NCI-H1436 (cell line): Measurements from ENCODE around the gene GPX2.
A peak's percentile ranks its signal among the peaks of the same experiment; 100 is the strongest.

Experiments
- DNase-seq: peaks from one replicate; lab custom pipeline; 2025; lab: John Stamatoyannopoulos, UW

GPX2 gene

DNA sequence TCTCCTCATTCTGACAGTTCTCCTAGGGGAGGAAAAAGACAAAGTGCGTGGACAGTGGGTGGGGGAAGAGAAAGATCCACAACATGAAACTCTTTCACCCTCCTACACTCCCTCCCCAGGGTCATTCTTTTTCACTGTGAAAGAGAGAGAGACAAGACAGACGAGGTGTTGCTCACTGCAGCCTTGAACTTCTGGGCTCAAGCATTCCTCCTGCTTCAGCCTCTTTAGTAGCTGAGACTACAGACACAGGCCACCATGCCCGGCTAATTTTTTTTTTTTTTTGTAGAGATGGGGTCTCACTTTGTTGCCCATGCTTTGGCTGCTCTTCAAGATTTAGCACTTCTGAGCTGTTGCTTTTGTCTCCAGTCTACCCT is 2.7 kb downstream of the GPX2 start:
- no peak for DNase-seq

DNA sequence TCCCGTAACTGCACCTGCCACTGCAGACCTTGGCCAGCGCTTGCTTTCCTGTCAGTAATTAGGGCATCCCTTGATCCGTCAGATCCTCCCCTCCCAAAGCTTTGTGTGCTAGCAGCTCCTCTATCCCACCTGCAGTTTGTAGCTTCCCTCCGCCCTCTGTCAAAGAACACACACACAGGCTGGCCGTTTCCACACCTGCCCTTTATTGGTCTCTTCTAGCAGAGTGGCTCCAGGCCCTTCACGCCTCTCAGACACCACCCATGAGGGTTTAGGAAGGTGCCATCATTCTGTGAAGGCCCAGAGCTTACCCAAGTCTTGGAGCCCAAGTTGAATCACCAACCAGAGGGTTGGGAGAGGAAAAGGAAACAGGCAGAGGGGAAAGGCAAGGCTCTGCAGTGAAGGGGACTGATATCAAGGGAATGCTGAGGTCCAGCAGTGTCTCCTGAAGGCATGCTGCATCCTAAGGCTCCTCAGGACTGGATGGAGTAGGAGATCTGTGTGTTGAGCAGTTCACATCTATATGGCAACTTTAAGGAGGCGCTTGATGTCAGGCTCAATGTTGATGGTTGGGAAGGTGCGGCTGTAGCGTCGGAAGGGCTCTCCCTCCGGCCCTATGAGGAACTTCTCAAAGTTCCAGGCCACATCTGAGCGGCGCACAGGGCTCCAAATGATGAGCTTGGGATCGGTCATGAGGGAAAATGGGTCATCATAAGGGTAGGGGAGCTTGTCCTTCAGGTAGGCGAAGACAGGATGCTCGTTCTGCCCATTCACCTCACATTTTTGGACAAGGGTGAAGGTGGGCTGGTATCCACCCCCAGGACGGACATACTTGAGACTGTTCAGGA is 3.4 kb downstream of the GPX2 start:
- no peak for DNase-seq

DNA sequence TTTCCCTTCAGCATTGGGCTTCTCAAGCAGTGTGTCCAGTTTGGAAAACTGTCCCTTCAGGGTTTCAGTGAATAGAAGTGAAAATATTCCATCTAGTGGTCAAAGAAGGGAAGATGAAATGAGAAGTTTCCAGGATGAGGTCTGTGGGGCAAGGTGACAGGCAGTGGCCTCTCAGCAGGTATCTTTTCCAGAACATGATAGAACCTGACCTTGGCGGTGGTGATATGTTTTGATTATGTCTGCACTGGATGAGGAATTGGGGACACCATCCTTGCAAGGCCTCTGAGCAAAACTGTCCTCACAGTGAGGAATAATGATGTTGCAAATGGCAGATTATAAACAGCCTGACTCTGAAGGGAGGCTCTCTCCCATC is 4.7 kb downstream of the GPX2 start:
- no peak for DNase-seq

DNA sequence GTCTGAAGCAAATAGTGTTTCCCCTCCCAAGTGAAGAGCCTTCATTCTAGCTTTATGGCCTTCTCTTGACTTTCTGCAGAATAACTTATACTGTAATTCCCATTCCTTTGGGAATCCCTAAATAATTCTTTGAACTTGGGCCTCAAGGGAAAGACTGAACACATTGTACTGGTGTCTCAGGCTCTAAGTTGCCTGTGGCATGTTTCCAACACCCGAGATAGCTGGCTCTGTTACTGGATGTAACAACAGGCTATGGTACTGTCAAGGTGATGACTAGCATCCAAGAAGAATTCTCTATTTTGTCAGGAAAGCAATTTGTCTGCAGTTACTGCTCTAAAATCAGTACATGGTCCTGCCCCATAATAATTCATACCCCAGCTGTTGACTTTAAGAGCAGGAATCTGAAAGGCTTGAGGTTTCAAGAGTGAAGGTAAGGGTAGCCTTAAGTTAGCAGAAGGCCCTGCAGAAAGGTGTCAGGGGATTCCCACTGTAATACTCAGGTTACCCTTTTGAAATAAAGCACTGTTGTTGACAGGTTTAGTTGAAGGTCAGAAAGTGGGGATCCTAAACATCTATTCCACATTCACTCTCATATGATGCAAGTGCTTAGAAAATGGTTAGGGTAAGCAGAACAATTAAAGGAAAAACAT is 5.2 kb downstream of the GPX2 start:
- DNase-seq, result no peak

DNA sequence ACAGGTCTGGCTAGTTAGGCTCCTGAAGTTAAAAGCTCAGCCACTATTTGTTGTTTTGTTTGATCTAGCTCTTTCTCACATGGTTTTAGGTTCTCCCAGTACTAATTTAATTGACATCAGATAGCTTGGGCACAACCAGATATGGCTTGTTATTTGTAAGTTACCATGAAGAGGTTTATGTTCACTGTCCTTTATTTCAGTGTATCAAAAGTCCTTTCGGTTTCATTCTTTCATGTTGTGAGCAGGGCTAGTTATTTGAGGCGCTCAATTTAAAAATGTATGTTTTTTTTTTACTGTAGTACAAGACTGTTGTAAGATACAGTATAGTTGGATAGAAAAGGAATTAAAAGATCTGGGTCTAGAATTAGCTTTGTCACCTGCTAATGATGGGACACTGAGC is 7.0 kb downstream of the GPX2 start:
- no peak for DNase-seq

DNA sequence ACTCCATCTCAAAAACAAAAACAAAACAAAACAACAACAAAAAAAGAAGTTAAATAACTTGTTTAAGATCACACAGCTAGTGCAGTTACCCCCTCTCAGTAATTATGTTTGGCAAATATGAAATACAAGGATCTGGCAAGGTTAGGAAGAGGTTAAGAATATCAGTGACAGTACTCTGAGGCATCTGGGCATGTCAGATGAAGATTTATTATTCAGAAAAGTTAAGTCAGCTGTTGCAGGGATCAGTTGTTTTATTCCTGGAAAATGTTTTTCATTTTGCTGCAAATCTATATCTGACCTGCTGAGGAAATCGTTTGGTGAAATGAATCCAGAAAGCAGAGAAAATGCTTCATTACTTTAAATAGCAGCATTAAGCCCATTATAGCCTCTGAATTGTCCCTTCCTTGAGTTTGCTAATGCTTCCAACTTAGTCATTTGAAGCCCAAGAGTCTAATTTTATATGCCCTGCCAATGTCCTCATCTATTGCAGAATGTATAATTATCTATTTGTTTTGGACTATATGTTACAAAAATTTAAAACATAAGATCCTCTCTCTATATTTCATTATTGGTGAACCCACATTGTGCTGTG is 8.1 kb downstream of the GPX2 start:
- DNase-seq, result no peak

DNA sequence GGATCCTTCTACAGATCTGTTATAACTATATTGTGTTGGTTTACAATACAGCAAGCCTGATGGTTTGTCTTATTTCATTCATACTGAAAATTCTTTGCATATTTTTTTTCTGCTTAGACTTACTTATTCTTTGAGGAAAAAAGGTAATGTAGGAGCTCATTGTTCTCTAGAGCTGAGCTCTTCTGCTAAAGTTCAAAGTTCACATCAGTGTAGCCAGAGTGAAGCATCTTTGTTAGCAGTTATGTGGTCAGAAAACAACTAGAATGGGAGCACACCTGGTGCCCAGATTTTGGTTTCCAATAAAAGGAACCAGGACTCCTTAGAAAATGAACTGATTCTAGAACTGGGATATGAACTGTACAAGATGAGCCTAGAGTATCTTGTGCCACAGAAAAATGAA is 10.3 kb downstream of the GPX2 start:
- no peak for DNase-seq

DNA sequence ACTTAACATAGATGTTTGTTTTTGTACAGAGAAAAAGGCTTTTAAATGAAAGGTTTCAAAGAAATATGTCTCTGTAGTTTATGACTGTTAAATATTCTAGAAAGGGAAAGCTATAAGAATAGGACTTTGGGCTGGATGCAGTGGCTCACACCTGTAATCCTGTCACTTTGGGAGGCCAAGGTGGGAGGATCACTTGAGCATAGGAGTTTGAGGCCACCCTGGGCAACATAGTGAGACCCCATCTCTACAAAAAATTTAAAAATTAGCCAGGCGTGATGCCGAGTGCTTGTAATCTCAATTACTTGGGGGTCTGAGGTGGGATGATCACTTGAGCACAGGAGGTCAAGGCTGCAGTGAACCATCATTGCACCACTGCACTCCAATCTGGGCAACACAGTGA is 11.4 kb downstream of the GPX2 start:
- no peak for DNase-seq

DNA sequence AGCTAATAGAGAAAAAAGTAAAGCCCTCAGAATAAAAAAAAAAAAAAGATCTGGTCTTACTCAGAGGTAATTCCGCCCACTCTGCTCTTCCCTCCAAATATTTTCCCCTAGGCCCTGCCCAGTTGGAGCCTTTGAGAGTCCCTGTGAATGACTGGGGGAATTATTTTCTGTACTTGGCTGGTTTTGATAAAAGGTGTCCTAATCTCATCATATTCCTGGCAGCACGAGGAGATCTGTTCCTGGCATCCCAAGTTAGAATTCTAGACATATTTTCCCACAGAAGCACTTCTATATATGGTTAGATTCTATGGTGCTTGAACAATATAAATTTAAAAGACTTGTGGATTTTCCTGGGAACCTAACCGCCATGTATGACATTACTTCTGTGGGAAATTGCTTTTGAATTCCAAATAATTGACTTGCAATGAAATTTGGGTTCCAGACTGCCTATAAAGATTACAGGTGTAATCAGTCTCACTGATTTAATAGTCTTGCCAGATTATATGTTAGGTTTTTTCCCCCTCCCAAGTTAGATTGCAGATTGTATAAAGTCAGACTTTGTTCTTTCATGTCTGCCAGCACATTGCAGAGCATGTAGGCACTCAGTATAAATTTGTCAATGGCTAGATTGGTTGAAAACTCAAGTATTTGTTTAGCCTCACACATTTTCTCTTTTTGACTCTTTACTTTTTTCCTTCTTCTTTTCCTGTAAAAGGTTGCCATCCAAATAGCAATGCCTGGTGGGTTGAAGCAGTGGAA is 12.3 kb downstream of the GPX2 start:
- DNase-seq, result no peak

DNA sequence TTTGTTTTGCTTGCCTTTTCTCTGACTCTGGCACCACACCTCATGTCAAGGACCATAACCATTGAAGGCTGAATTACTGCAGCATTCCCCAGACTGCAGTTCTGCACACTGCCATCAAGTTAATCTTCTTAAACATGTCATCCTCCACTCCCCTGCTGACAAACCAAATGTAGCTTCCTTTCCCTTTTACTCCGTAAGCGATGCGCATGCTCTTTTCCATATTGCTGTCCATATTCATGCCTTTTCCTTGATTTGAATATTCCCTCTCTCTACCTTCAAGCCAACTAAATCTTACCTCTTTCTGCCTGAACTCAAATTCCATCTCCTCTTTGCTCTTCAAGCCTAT is 13.6 kb downstream of the GPX2 start:
- no peak for DNase-seq

DNA sequence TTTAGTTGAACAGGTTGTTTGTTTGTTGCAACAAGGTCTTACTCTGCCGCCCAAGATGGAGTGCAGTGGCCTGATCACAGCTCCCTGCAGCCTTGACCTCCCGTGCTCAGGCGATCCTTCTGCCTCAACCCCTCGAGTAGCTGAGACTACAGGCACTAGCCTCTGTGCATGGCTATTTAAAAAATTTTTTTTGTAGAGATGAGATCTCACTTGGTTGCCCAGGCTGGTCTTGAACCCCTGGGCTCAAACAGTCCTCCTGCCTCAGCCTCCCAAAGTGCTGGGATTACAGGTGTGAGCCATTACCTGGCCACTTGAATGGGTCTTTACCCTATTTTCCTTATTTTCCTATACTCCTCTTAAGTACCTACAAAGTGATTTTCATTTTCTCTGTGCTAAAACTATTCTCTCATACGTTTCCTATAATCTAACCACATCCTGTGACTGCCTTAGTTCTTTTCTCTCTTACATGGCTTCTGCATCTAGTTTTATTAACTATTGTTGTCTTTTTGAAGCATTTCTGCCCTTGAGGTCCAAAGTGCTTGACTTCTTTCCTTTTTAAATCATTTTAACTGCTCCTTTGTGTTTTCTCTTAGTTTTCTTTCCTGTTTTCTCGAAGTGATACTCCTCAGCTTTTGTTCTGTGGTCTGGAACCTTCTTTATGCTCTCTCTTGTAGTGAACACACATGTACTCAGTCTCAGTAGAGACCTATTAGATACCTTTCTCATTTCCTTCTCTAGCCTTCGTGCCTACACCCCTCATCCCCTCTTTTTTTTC is 14.1 kb downstream of the GPX2 start:
- no peak for DNase-seq

DNA sequence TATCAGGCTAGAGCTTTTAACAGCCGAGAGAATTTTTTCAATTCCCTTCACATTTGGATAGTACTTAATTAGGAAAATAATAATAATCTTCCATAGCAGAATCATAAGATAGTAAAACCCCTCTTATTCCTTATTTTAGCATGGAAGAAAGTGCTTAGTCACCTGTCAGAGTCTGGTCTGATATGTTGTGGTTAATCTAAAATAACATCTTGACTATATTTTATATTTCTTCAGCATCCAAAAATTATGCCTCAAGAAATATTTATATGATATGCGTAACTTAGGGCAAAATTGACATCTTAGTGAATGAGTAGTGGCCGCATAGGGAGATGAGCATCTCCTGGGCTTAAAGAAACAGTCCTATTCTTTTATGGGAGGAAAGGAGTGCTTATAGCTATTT is 15.5 kb downstream of the GPX2 start:
- DNase-seq, result no peak

DNA sequence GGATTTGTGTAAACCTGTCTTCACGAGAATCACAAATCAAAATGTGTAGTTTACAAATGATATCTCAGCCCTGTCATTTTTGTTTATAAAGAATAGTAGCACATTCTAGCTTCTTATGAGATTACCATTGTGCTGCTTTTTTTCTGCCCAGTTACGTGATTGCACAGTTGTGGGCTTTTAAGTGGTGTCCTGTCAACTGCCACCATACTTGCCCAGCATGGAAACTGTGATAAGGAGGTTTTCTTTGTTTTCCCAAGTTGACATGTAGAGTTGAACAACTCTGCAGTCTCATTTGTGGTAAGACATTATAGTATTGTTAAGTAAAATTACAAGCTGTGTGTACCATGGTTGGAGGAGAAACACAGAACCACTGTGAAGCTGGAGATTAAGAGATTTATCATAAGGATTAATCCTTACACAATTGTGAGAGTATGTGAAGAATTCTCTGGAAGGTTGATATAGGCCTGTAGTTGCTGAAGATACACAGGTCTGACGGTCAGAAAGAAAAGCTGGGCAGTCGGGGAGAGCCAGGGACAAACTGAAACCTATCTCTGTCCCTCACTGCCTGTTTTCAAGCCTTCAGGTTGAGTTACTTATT is 16.0 kb downstream of the GPX2 start:
- no peak for DNase-seq

DNA sequence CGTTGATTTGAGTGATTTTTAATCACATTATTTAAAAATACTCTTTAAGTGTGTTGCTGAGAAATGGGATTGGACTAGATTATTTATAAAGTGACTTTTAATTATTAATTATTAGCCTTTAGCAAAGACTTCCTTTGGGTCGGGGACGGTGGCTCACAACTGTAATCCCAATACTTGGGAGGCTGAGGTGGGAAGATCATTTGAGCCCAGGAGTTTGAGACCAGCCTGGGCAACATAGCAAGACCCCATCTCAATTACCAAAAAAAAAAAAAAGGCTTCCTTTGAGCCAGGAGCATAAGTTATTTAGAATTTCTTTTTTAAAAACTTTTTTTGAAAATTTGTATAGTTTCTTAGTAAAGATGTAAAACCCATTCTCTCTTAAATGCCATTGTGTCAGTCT is 19.5 kb downstream of the GPX2 start:
- no peak for DNase-seq

DNA sequence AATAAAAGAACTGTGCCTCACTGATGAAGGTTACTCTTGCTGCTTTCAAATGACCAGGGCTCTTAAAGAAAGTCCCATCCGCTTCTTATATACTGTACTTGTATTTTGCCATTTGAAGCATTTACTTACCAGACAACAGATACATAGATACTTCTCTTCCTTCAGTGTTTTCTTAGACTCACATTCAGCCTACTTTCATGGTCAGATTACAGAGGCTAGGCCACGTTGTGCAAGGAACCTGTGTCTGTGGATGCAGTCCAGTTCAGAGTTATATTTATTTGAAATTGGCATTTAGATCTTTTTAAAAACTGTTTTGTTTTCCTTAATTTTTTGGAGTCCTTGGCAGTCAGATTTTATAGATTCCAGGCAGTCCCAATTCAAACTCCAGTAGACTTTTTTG is 22.1 kb downstream of the GPX2 start:
- no peak for DNase-seq

DNA sequence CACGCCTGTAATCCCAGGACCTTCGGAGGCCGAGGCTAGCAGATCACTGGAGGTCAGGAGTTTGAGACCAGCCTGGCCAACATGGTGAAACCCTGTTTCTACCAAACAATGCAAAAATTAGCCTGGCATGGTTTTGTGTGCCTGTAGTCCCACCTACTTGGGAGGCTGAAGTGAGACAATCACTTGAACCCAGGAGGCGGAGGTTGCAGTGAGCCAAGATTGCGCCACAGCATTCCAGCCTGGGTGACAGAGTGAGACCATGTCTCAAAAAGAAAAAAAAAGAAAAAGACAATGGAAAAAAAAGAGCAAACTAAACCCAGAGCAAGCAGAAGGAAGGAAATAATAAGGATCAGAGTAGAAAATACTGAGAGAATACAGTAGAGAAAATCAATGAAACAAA is 22.9 kb downstream of the GPX2 start:
- no peak for DNase-seq

DNA sequence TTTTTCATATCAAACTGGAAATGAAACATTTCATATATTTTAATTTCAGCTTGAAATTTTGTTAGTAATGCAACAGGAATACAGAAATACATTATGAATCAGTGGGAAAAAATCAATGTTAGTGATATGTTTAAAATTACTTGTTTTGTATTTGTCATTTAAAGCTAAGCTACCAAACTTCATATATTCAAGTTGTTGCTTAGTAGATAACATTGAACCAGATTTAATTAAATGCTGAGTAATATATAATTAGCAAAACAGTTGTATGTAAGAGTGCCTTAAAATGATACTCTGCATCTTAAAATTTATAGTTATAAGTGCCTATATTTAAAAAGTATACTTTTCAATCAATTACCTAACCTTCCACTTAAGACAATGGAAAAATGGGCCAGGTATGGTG is 23.3 kb downstream of the GPX2 start:
- DNase-seq, result no peak

DNA sequence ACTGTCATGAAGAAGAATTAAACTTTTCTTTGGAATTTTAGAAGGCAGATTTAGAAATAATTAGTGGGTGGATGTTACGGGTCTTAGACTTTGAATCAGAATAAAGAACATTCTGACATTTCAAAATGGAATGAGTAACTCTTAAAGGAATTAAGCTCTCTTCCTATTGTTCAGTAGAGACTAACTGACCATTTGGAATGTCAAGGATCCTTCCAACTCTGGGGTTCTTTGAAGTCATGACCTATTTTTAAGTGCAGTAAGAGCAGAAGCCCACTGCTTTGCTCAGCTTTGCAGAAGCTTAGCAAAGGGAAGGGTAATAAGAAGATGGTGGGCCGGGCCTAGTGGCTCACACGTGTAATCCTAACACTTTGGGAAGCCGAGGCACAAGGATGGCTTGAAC is 24.3 kb downstream of the GPX2 start:
- no peak for DNase-seq

DNA sequence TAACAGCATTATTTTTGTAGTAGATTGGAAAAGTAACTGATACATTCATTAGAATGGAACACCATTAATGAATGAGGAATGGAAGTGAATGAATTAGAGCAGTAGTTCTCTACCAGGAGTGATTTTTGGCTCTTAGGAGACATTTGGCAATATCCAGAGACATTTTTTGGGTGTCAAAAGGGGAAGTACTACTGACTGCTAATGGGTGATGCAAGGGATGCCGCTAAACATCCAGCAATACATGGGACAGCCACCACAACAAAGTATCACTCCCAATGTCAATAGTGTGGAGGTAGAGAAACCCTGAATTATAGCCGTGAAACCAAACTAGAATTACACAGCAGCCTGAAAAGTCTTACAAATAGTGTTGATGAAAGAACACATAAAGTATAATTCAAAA is 26.7 kb downstream of the GPX2 start:
- DNase-seq, result no peak

DNA sequence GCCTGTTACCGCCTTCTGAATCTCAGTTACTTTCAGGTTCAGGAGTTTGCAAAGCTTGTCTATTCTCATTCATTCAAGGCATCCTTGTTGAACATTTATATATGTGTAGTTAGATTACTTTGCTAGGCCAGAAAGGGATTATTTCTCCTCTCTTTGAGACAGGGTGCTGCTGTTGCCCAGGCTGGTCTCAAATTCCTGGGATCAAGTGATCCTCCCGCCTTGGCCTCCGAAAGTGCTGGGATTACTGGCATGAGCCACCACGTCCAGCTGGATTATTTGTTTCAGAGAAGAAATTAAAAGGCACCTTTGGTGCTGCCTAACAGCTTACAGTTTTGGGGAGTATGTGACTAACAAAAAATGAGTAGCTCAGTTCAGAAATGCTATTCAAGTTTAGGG is 27.5 kb downstream of the GPX2 start:
- no peak for DNase-seq

DNA sequence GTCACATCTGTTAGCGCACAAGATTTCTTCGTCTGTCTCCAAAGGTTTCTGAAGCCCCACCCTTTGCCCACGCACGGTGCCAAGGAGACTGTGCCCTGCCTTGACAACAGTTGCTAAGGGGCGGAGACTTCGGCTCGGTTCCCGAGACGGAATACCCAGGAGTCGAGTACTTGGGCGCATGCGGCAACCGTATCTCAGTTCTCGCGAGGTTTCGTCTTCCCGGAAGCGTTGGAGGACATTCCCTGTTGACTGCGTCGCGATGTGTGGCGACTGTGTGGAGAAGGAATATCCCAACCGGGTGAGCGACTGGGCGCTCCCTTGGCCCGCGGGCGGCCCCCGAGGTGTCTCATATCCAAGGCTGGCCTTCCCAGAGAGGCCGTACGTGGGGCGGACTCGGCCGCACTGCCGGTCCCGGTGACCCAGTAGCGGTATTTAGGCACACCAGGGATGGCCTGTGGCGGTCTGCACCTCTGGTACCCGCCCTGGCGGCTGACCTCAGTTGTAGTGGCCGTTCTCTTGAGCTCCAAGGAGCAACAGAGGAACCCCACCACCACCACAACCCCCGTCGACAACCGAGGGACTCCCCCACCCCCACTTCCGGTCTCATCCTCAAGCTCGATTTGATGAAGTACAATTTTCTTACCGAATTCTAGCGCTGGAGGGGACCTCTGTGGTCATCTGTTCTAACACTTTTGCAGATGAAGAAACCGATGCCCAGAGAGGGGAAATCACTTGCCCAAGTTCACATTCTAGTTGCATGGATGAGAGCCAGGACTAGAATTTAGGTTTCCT is 28.1 kb downstream of the GPX2 start, which contains the start of gene CHURC1:
Gene CHURC1 (plus strand): TSS at position 219 of the 792 bp plus-strand sequence. CDS start 41 bp downstream, at position 260.
- peak; percentile 99 for DNase-seq
